SK-N-SH (cell line): ENCODE data around the gene NADSYN1. TPM values are rescaled to one million over a fixed set of nuclear protein-coding genes. Genes with fewer than 3 reads are reported as not detected.

Source experiments
- CTCF ChIA-PET: fragments of 300-600, 350-600 bp; formaldehyde crosslinking; extraction: SDS; loops from one replicate; lab custom pipeline; 2021; lab: Yijun Ruan, JAX
- POLR2A ChIA-PET: fragments of 350-600 bp; sonication (Branson Sonifier 250); formaldehyde crosslinking; extraction: SDS; loops from one replicate; lab custom pipeline; 2020; ENCODE audit warnings: antibody characterized with exemption, inconsistent platforms; lab: Yijun Ruan, JAX
- DNase-seq: peaks from one replicate; pipeline ENCODE4 v3.0.0; 2012
- H2AFZ ChIP-seq: fragments of 200-600 bp; sonication (generic); 2 replicates; pipeline ENCODE4 v1.8.1; 2016; ENCODE audit warnings: antibody characterized with exemption, mild to moderate bottlenecking, low read depth
- H3F3A ChIP-seq: fragments of 200-600 bp; sonication (generic); replicated peaks from 2 replicates; pipeline ENCODE3; 2016; ENCODE audit warnings: antibody characterized with exemption, mild to moderate bottlenecking; ENCODE audit not compliant: insufficient read depth
- H3K27ac ChIP-seq, 2 experiments: fragments of 200-500 bp in 1 of 2; fragments of 200-600 bp in 1 of 2; sonication (Bioruptor generic) in 1 of 2; sonication (generic), shearing (Covaris generic) in 1 of 2; 2 replicates each; pipeline versions ENCODE4 v1.5.1 to v1.6.1; 2014 to 2016; ENCODE audit warnings: low read depth in 2 of 2, inconsistent platforms in 1 of 2, low read length in 1 of 2, mild to moderate bottlenecking in 1 of 2, mixed read lengths in 1 of 2
- H3K27me3 ChIP-seq: fragments of 200-600 bp; sonication (generic), shearing (Covaris generic); 2 replicates; pipeline ENCODE4 v1.6.1; 2016; ENCODE audit warnings: mixed run types; ENCODE audit not compliant: insufficient read depth
- H3K36me3 ChIP-seq, 2 experiments: fragments of 200-500 bp in 1 of 2; fragments of 200-600 bp in 1 of 2; sonication (Bioruptor generic) in 1 of 2; sonication (generic) in 1 of 2; replicated peaks in 1 of 2; 2 replicates each; pipeline versions ENCODE3 to v1.5.1; 2014 to 2016; ENCODE audit warnings: low read length in 1 of 2, mild to moderate bottlenecking in 1 of 2; ENCODE audit not compliant: insufficient read depth in 2 of 2, control insufficient read depth in 1 of 2
- H3K4me1 ChIP-seq, 2 experiments: fragments of 200-500 bp in 1 of 2; fragments of 200-600 bp in 1 of 2; sonication (Bioruptor generic) in 1 of 2; sonication (generic), shearing (Covaris generic) in 1 of 2; 2 replicates each; pipeline versions ENCODE4 v1.5.1 to v1.6.1; 2014 to 2016; ENCODE audit warnings: low read depth in 1 of 2, low read length in 1 of 2, mixed run types in 1 of 2; ENCODE audit not compliant: insufficient read depth in 2 of 2, control insufficient read depth in 1 of 2
- H3K4me2 ChIP-seq: fragments of 200-600 bp; sonication (generic), shearing (Covaris generic); 2 replicates; pipeline ENCODE4 v1.6.1; 2017; ENCODE audit warnings: mixed run types
- H3K4me3 ChIP-seq, 2 experiments: fragments of 200-500 bp in 1 of 2; fragments of 200-600 bp in 1 of 2; sonication (Bioruptor generic) in 1 of 2; sonication (generic), shearing (Covaris generic) in 1 of 2; 2 replicates each; pipeline versions ENCODE4 v1.5.1 to v1.8.1; 2014 to 2016; ENCODE audit warnings: low read depth in 2 of 2, inconsistent platforms in 1 of 2, low read length in 1 of 2, mild to moderate bottlenecking in 1 of 2, mixed read lengths in 1 of 2, moderate library complexity in 1 of 2
- H3K79me2 ChIP-seq: fragments of 200-600 bp; sonication (generic); 2 replicates; pipeline ENCODE4 v1.8.1; 2017; ENCODE audit warnings: mild to moderate bottlenecking; ENCODE audit not compliant: insufficient read depth
- H3K9ac ChIP-seq: fragments of 200-600 bp; sonication (generic); 2 replicates; pipeline ENCODE4 v1.6.1; 2017; ENCODE audit warnings: mixed run types
- H3K9me2 ChIP-seq: fragments of 200-600 bp; sonication (generic); 2 replicates; pipeline ENCODE4 v1.6.1; 2017; ENCODE audit warnings: mixed run types
- H3K9me3 ChIP-seq: fragments of 200-600 bp; sonication (generic); 2 replicates; pipeline ENCODE4 v1.6.1; 2017; ENCODE audit warnings: mixed run types, mild to moderate bottlenecking, moderate library complexity
- H4K20me1 ChIP-seq: fragments of 200-600 bp; sonication (generic); 2 replicates; pipeline ENCODE4 v1.6.1; 2017; ENCODE audit warnings: mild to moderate bottlenecking, mixed run types; ENCODE audit not compliant: insufficient read depth
- CHD2 ChIP-seq: fragments of 150-350 bp; IDR thresholded peaks from 2 replicates; pipeline ENCODE4 v1.6.1; 2018; ENCODE audit warnings: low read length; ENCODE audit not compliant: partially characterized antibody
- CTCF ChIP-seq: fragments of 200-600 bp; sonication (generic); IDR thresholded peaks from 2 replicates; pipeline ENCODE4 v1.6.1; 2017; ENCODE audit warnings: antibody characterized with exemption, mild to moderate bottlenecking, moderate library complexity
- ELF1 ChIP-seq: IDR thresholded peaks from 2 replicates; pipeline ENCODE4 v1.4.0; 2012
- EP300 ChIP-seq, 2 experiments: IDR thresholded peaks; 2 replicates each; pipeline versions ENCODE4 v1.4.0 to v1.6.1; 2012; ENCODE audit warnings: borderline replicate concordance in 1 of 2, low read depth in 1 of 2, low read length in 1 of 2
- EZH2phosphoT487 ChIP-seq: fragments of 200-600 bp; sonication (generic); IDR thresholded peaks from 2 replicates; pipeline ENCODE4 v1.6.1; 2017; ENCODE audit warnings: low read depth, mixed run types, mild to moderate bottlenecking, antibody characterized with exemption, moderate library complexity, borderline replicate concordance
- FOXJ3 ChIP-seq: sonication (generic); formaldehyde crosslinking; IDR thresholded peaks from 2 replicates; pipeline ENCODE4 v1.5.1; 2020; ENCODE audit warnings: mild to moderate bottlenecking, missing genetic modification reagents
- IRF3 ChIP-seq: fragments of 150-350 bp; IDR thresholded peaks from 2 replicates; pipeline ENCODE4 v1.6.1; 2016; ENCODE audit warnings: mild to moderate bottlenecking, low read depth, low read length
- JUND ChIP-seq: IDR thresholded peaks from 2 replicates; pipeline ENCODE4 v1.4.0; 2012
- NFIC ChIP-seq: IDR thresholded peaks from 2 replicates; pipeline ENCODE4 v1.4.0; 2012; ENCODE audit warnings: borderline replicate concordance
- PBX3 ChIP-seq: IDR thresholded peaks from 2 replicates; pipeline ENCODE4; 2012
- POLR2AphosphoS5 ChIP-seq: IDR thresholded peaks from 2 replicates; pipeline ENCODE4 v1.6.1; 2012; ENCODE audit warnings: low read depth, low read length
- RAD21 ChIP-seq: IDR thresholded peaks from 2 replicates; pipeline ENCODE4 v1.6.1; 2012; ENCODE audit warnings: mild to moderate bottlenecking, low read length
- RFX5 ChIP-seq: IDR thresholded peaks from 2 replicates; pipeline ENCODE4 v1.6.1; 2012; ENCODE audit warnings: mild to moderate bottlenecking, improper control_type of control experiment, low read length
- SMC3 ChIP-seq: IDR thresholded peaks from 2 replicates; pipeline ENCODE4 v1.6.1; 2012; ENCODE audit warnings: low read depth, low read length, improper control_type of control experiment
- TCF12 ChIP-seq: IDR thresholded peaks from 2 replicates; pipeline ENCODE4 v1.4.0; 2012
- TEAD4 ChIP-seq: IDR thresholded peaks from 2 replicates; pipeline ENCODE4 v1.4.0; 2012; ENCODE audit warnings: mild to moderate bottlenecking, borderline replicate concordance; ENCODE audit not compliant: insufficient read depth
- USF2 ChIP-seq: fragments of 150-350 bp; IDR thresholded peaks from 2 replicates; pipeline ENCODE4 v1.6.1; 2017; ENCODE audit warnings: antibody characterized with exemption, low read length, low read depth, borderline replicate concordance
- ZBTB33 ChIP-seq: IDR thresholded peaks from 2 replicates; pipeline ENCODE4 v1.4.0; 2012; ENCODE audit warnings: low read depth, borderline replicate concordance
- WGBS: methylation state at CpG from one replicate; pipeline ENCODE4 v1.1.6; 2017; ENCODE audit warnings: low lambda C conversion rate; 5-methylcytosine and 5-hydroxymethylcytosine counted together
- polyA plus RNA-seq, 3 experiments: library from polyadenylated mRNA; depleted of rRNA; stranded (reverse); fragments of >200 nt; gene quantifications; 2 replicates each; pipeline ENCODE4 v1.2.3, GENCODE V29; 2012

The NADSYN1 gene
- polyA plus RNA-seq, 1 of the 3 experiments (the other 2 are of a cell fraction), result 62.5 TPM

- no peak for DNase-seq
Observed at GRCh38 chr11:71425860-71426259, 27.1 kb upstream of the NADSYN1 start.

More at GRCh38 chr11:71425860-71426259, 27.1 kb upstream of the NADSYN1 start:
- ChIA-PET POLR2A (no interaction called here), CTCF (interaction anchor here (1.0 to 1.8 kb wide), 6 partner anchors 24 to 611 kb away, joined by 3 to 5 read pairs (median 3); no protein-coding TSS in a partner anchor)
- Histone ChIP-seq H3K9ac (no peak overlapping the region), H3K79me2 (no peaks in the 10 kb centered on the region), H3K9me2 (no peaks in the 10 kb centered on the region), H3K4me2 (no peak overlapping the region), H3F3A (no peaks in the 10 kb centered on the region), H3K36me3 (no peaks in the 10 kb centered on the region), H3K27ac (no peak overlapping the region), H3K4me1 (no peaks in the 10 kb centered on the region; a peak in 1 of 4 replicates), H4K20me1 (no peaks in the 10 kb centered on the region), H3K4me3 (no peak overlapping the region), H3K27me3 (no peaks in the 10 kb centered on the region), H3K9me3 (no peaks in the 10 kb centered on the region), H2AFZ (no peak overlapping the region)
- WGBS, result 31% methylated on average over 4 of the region's 4 CpGs
- no peak for TF ChIP-seq POLR2AphosphoS5
- TF ChIP-seq ZBTB33, result no peak
- TF ChIP-seq EZH2phosphoT487, result no peak
- no peak for TF ChIP-seq USF2
- TF ChIP-seq NFIC, result no peak
- no peak for TF ChIP-seq CTCF
- no peak for TF ChIP-seq FOXJ3 (CRISPR knock-in tag)
- TF ChIP-seq ELF1, result no peak
- no peak for TF ChIP-seq EP300 (IDR thresholded peaks at IDR 0.05; ENCODE audit: borderline replicate concordance in 1 of 2, low read depth in 1 of 2, low read length in 1 of 2)
- TF ChIP-seq TEAD4, result no peak
- TF ChIP-seq TCF12, result no peak
- TF ChIP-seq RAD21, result no peak
- TF ChIP-seq SMC3, result no peak
- TF ChIP-seq PBX3, result no peak
- no peak for TF ChIP-seq CHD2
- no peak for TF ChIP-seq IRF3
- no peak for TF ChIP-seq RFX5
- no peak for TF ChIP-seq JUND
